ENCODE results near the gene TRABD2A. TPM values are rescaled to one million over a fixed set of nuclear protein-coding genes. Genes with fewer than 3 reads are reported as not detected.

Gene TRABD2A
- total RNA-seq, 2 donors from 2014 or later = 10.3 TPM; not detected in 1

- intact Hi-C loops (cut with DNase I) = no loop called here
- Histone ChIP-seq H3K9me3 (no peaks in the 10 kb centered on the region), H3K4me3 (no peak overlapping the region), H3K36me3 (no peaks in the 10 kb centered on the region), H3K27me3 (replicated peaks; ENCODE audit: insufficient read depth) (no peaks in the 10 kb centered on the region), H3K27ac (no peak overlapping the region), H3K4me1 (replicated peaks) (no peaks in the 10 kb centered on the region)
- TF ChIP-seq POLR2A (IDR thresholded peaks at IDR 0.05) (no peak), POLR2AphosphoS5 (IDR thresholded peaks at IDR 0.05) (peak; percentile 51), CTCF (IDR thresholded peaks at IDR 0.05) (no peak)
- 52% methylated on average over 8 of the region's 8 CpGs for WGBS
- peak; percentile 19 for DNase-seq (ENCODE audit: low spot score)
Measured at GRCh38 chr2:84849271-84849952, 31.5 kb downstream of the TRABD2A start.

- H3K4me3 ChIP-seq = no peak overlapping the region
- 73% methylated on average over 5 of the region's 5 CpGs for WGBS
- no peak for DNase-seq (ENCODE audit: low spot score)
- no peaks in the 10 kb centered on the region for H3K4me1 ChIP-seq (replicated peaks)
- no peak for TF ChIP-seq CTCF (IDR thresholded peaks at IDR 0.05)
- TF ChIP-seq POLR2AphosphoS5 (IDR thresholded peaks at IDR 0.05) = no peak
- TF ChIP-seq POLR2A (IDR thresholded peaks at IDR 0.05) = no peak
- H3K9me3 ChIP-seq = no peaks in the 10 kb centered on the region
- H3K27ac ChIP-seq = no peak overlapping the region
- intact Hi-C loops (cut with DNase I) = no loop called here
- no peaks in the 10 kb centered on the region for H3K27me3 ChIP-seq (replicated peaks; ENCODE audit: insufficient read depth)
- H3K36me3 ChIP-seq = no peaks in the 10 kb centered on the region
Measured at GRCh38 chr2:84847326-84848050, 33.4 kb downstream of the TRABD2A start.

GRCh38 chr2:84846741-84847142 lies 34.1 kb downstream of the TRABD2A start:
- Histone ChIP-seq H3K4me1 (replicated peaks) (no peaks in the 10 kb centered on the region), H3K36me3 (no peaks in the 10 kb centered on the region), H3K27me3 (replicated peaks; ENCODE audit: insufficient read depth) (no peaks in the 10 kb centered on the region), H3K4me3 (no peak overlapping the region), H3K9me3 (no peaks in the 10 kb centered on the region), H3K27ac (no peak overlapping the region)
- 79% methylated on average over 2 of the region's 2 CpGs for WGBS
- DNase-seq (ENCODE audit: low spot score) = no peak
- no peak for TF ChIP-seq POLR2AphosphoS5 (IDR thresholded peaks at IDR 0.05)
- no peak for TF ChIP-seq CTCF (IDR thresholded peaks at IDR 0.05)
- no peak for TF ChIP-seq POLR2A (IDR thresholded peaks at IDR 0.05)
- intact Hi-C loops (cut with DNase I) = no loop called here

GRCh38 chr2:84846041-84846663 lies 34.7 kb downstream of the TRABD2A start:
- Histone ChIP-seq H3K9me3 (no peaks in the 10 kb centered on the region), H3K4me3 (no peak overlapping the region), H3K4me1 (replicated peaks) (no peaks in the 10 kb centered on the region), H3K36me3 (no peaks in the 10 kb centered on the region), H3K27ac (no peak overlapping the region), H3K27me3 (replicated peaks; ENCODE audit: insufficient read depth) (no peaks in the 10 kb centered on the region)
- intact Hi-C loops (cut with DNase I) = no loop called here
- WGBS = 63% methylated on average over 5 of the region's 5 CpGs
- no peak for TF ChIP-seq POLR2A (IDR thresholded peaks at IDR 0.05)
- TF ChIP-seq POLR2AphosphoS5 (IDR thresholded peaks at IDR 0.05) = no peak
- no peak for TF ChIP-seq CTCF (IDR thresholded peaks at IDR 0.05)
- no peak for DNase-seq (ENCODE audit: low spot score)

Measured in prostate gland (tissue), 2 donors.